ENCODE measurements around the gene THPO. TPM values are rescaled to one million over a fixed set of nuclear protein-coding genes. Genes with fewer than 3 reads are reported as not detected.
"Not testable (repeated sequence)": the region's sequence is repeated elsewhere in the genome, so short reads cannot be mapped to it uniquely, and the experiment has no call there.

The THPO gene
- polyA plus RNA-seq, 10 donors: 1.1 to 2.1 (median 1.6) TPM

DNA sequence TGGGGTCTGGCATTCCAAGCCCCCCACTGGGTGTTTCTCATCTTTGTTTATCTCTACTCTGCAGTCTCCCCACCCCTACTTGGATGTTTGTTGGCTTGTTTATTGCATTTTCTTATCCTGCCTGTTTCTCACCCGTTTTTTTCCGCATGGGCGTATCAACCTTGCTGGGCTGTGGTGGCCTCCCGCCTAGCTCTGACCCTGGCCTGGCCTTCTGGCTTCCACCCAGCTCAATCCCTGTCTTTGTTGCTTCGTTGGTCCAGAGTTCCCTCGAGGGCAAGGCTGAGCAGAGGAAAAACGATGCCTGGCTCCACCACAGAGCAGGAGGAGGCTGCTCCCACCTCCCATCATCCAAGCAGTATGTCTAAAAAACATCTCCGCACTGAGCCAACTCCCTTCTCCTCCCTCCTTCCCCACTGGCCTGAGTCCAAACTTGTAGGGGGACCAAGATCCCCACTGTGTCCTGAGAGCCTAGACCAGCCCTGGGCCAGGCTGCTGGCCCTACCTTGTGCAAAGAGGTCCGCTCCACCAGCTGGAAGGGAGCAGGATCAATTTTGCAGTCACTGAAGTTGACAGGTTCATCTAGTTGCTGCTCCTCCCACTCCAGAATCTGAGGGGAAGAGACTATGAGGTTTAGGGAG lies 26.4 kb downstream of the THPO start:
- no peak for DNase-seq

DNA sequence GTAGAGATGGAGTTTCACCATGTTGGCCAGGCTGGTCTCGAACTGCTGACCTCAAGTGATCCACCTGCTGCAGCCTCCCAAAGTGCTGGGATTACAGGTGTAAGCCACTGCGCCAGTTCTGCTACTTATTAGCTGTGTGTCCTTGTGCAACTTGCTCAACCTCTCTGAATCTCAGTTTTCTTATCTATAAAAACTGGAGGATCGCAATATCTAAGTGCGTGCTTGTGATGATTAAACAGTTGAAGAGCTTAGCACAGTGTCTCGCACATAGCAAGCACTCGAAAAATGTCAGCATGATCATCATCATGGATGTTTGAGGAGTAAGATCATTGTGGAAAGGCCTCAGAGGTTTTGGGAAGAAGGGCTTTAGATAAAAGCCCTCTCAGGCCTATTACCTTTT lies 27.4 kb downstream of the THPO start:
- no peak for DNase-seq

DNA sequence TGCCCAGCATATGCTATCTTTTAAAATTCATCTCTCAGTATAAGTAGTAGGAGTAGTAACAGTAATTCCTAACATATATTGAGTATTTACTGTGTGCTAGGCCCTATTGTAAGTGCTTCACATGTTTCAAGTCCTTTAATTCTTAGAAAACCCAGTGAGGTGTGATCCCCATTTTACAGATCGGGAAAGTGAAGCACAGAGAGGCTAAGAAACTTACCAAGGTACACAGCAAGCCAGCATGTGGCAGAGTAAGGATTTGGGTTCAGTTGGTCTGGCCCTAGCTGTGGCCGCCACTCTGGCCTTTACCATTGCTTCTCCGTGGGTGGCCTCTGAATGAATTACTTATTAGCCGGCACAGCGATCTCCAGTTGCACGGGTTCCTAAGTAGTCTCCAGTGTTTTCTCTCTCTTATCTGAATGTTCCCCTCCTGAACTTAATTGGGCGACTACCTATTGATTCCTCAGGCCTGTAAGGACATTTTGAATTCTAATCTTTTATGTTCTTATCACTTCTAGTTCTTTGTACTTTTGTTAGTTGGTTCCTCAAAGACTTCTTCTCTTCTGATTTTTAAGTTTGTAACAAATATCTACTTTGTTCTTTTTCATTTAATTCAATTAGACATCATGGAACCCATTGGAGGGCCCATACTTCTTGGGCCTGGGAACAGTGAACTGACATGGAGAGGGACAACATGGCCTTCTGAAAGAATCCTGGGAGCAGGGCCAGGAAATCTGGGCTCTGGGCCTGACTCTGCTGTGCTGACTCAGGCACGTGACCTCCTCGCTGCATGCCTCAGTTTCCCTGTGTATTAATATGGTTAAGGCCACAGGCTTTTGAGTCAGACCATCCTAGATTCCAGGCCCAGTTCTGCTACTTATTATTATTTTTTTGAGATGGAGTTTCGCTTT lies 28.2 kb downstream of the THPO start:
- DNase-seq: no peak

DNA sequence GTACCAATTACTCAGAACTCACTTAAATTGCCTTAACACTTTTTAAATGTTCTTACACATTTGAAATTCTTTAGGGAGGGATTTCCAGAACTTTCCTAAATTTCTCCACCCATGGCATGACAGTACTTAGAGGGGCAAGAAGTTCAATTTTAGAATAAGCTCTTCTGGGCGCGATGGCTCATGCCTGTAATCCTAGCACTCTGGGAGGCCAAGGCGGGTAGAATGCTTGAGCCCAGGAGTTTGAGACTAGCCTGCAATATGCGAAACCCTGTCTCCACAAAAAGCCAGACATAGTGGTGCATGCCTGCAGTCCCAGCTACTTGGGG lies 30.0 kb downstream of the THPO start:
- no peak for DNase-seq

DNA sequence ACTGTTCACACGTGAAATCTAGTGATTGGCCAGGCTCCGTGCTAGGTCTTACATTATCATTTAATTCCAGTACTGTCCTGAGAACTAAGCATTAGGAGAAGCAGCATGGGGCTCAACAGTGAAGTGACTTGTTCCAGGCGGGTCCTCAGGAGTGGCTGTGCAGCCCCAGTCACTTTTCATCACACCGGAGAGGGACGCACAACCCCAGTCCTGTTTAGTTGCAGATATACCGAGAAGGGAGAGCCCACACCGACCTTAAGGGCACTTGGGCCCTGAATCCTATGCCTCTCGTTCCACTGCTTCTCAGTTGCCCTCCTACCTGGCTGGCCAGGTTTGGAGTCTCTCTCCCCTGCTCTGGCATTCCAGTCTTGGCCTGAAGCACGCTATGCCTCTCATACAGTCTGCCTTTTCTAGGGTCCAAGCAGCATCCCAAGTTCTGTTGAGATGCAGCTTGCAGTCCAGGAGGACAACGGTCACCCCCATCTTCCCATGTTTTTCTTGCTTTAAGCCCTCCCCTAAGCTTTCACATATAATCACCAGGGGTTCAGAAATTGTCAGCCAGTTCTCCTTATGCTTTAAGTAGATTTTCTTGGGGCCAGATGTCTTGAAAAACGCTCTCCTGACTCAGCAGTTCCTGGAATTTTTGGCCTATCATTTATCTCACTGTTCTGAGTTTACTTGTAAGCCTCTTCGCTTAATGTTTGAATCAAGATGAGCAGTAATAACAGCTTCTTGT lies 30.5 kb downstream of the THPO start:
- DNase-seq: peak; percentile 33 to 79 (median 54)

DNA sequence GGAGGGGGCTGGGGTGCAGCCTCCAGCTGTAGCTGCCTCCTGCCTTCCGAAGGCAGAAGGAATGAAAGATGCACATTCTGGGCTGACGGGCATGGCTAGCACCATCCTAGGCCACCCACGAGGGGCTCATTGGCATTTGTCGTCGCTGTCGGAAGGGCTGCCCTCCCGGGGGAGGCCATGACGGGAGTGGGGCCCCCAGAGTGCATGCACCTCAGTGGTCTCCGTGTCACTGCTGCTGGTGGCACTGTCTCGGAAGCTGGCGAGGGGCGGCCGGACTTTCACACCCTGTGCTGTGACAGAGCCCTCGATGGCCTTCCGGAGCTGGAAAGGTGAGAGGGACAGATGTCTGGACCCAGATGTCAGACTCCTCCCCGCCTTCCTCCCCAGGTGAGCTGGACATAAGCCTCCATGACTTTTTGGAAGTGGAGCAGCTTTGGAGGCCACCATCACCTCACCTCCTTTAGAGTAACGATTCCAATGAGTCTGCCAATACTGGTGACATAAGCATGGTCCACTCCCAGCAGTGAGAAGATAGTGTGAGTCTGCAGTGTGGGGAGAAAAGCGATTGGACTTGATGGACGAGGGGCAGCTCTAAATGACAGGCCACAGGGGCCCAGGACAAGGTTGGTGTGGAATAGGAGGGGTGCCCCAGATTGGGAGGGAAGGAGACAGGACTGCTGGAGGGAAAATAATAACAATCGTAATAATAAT lies 31.4 kb downstream of the THPO start:
- DNase-seq: no peak

DNA sequence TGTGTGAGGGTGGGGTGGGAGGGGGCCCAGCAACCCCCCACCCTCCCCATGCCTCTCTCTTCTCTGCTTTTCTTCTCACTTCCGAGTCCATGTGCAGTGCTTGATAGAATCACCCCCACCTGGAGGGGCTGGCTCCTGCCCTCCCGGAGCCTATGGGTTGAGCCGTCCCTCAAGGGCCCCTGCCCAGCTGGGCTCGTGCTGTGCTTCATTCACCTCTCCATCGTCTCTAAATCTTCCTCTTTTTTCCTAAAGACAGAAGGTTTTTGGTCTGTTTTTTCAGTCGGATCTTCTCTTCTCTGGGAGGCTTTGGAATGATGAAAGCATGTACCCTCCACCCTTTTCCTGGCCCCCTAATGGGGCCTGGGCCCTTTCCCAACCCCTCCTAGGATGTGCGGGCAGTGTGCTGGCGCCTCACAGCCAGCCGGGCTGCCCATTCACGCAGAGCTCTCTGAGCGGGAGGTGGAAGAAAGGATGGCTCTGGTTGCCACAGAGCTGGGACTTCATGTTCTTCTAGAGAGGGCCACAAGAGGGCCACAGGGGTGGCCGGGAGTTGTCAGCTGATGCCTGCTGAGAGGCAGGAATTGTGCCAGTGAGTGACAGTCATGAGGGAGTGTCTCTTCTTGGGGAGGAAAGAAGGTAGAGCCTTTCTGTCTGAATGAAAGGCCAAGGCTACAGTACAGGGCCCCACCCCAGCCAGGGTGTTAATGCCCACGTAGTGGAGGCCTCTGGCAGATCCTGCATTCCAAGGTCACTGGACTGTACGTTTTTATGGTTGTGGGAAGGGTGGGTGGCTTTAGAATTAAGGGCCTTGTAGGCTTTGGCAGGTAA lies 32.5 kb downstream of the THPO start:
- peak in 1 of 3 donors; percentile 32 for DNase-seq

DNA sequence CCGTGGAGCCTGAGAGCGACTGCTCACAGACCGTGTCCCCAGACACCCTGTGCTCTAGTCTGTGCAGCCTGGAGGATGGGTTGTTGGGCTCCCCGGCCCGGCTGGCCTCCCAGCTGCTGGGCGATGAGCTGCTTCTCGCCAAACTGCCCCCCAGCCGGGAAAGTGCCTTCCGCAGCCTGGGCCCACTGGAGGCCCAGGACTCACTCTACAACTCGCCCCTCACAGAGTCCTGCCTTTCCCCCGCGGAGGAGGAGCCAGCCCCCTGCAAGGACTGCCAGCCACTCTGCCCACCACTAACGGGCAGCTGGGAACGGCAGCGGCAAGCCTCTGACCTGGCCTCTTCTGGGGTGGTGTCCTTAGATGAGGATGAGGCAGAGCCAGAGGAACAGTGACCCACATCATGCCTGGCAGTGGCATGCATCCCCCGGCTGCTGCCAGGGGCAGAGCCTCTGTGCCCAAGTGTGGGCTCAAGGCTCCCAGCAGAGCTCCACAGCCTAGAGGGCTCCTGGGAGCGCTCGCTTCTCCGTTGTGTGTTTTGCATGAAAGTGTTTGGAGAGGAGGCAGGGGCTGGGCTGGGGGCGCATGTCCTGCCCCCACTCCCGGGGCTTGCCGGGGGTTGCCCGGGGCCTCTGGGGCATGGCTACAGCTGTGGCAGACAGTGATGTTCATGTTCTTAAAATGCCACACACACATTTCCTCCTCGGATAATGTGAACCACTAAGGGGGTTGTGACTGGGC lies 33.3 kb downstream of the THPO start:
- no peak for DNase-seq

DNA sequence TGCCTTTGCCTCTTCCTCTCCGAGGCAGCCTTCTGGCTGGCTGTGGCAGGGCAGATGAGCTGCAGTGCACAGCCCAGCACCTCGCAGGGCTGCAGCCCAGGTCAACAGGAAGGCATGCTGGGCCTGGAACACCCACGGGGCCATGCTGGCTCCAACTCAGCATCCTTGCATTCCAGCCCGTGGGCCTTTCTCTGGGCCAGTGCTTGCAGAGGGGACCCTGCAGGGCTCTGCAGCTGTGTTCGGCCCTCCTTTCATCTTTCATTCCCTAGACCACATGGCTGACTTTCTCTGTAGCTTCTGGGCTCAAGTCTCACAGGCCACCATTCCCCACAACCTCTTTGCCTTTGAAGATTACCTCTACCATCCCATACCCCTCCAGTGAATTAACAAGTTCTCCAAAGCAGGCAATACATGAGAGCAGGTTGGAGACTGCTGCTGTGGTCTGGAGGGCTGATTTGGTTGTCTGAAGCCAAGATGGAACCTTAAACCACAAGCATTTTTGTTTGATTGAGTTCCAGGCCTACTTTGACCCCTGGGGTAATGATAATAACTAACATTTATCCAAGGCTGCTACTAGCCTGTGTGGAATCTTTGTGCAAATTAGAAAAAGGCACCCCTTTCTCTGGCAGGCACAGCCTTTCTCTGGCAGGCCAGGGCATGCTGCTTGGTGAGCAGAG lies 34.7 kb downstream of the THPO start:
- DNase-seq: no peak

DNA sequence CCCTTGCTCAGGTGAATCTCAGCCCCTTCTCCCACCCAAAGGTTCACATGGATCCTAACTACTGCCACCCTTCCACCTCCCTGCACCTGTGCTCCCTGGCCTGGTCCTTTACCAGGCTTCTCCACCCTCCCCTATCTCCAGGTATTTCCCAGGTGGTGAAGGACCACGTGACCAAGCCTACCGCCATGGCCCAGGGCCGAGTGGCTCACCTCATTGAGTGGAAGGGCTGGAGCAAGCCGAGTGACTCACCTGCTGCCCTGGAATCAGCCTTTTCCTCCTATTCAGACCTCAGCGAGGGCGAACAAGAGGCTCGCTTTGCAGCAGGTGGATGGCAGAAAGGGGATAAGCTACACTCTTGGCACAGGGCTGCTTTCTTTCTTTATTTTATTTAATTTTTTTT lies 36.1 kb downstream of the THPO start:
- no peak for DNase-seq

DNA sequence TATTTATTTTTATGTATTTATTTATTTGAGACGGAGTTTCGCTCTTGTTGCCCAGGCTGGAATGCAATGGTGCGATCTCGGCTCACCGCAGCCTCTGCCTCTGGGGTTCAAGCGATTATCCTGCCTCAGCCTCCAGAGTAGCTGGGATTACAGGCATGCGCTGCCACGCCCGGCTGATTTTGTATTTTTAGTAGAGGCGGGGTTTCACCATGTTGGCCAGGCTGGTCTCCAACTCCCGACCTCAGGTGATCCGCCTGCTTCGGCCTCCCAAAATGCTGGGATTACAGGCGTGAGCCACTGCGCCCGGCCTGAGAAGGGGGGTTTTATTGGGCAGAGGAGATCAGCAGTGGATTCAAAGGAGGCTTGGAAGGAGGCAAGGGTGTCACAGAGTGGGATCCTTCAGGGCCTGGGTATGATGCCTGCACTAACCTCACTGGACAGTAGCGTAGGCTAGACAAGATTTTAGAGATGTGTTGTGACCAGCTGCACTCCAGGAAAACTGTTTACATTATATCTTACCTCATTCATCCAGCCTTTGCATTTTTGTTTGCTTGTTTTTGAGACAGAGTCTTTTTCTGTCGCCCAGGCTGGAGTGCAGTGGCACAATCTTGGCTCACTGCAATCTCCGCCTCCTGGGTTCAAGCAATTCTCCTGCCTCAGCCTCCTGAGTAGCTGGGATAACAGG lies 38.4 kb downstream of the THPO start:
- not testable (repeated sequence) for DNase-seq

DNA sequence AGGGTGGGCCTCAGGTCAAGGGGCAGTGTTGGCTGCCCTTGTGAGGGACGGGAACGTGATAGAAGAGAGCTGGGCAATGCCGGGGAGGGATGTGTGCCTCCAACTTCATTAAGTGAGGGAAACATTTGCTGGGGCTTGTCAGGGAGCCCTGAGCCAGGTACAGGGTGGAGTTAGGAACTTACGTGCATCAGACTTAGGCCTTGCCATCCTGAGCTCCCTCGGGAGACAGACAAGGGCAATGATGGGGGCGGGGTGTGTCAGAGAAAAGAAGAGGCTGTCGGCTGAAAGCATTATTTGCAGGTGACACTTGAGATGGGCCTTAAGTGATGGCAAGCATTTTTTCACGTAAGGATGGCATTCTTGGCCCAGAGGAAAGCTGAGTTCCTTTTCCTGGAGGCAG lies 39.0 kb downstream of the THPO start:
- DNase-seq: no peak

DNA sequence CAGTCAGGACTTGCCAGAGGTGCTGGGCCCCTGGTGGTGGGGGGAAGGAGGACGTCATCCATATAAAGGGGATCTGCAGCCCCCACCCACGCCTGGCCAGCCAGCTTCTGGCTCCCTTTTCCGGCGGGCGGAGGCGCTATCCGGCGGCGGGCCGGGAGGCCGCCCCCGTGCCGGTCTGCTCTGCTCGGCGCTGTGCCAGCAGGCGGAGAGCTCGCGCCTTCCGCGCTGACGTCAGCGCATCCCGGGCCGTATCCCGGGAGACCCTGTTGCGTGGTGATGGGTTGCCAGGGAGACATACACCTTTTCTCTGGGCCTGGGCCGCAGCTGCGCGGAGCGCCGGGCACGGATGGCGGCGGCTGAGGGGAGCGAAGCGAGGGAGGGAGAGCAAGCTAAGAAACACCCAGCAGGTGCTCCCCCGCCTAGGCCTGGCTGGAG lies 39.5 kb downstream of the THPO start:
- DNase-seq: peak; percentile 75 to 95 (median 93)

DNA sequence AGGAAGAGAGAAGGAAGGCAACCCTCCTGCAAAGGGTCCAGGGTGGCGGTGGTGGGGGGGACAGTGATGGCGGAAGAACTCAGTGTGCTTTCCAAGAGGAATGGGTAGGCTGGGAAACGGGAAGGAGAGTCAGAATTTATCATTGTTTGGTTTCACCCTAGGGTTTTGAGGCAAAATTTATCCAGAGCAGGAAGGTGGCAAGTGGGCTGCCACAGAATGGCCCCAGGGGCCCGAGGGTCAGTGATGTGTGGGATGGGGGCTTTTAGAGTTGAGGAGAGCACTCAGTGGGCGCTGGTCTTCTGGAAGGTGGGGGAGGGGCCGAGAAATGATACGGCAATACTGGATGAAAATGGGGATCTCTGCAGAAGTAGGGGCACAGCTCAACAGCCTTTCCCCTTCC lies 40.0 kb downstream of the THPO start:
- no peak for DNase-seq

DNA sequence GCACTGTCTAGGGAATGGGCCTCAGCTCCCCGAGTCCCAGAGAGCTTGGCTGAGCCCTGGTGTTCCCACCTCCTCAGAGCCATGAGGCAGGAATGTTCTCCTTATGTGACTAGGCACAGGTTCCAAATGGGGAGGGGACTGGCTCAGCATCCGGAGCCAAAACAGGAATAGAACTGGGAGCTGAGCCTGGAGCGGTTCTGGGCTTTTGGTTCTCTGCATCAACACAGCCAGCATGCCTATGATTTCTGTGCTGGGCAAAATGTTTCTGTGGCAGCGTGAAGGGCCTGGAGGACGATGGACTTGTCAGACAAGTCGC lies 40.6 kb downstream of the THPO start, which contains the start of gene FAM131A:
Gene FAM131A (plus strand): TSS at position 202 of the 316 bp plus-strand sequence. CDS start 31 bp downstream, at position 233.
- peak; percentile 49 to 92 (median 88) for DNase-seq

DNA sequence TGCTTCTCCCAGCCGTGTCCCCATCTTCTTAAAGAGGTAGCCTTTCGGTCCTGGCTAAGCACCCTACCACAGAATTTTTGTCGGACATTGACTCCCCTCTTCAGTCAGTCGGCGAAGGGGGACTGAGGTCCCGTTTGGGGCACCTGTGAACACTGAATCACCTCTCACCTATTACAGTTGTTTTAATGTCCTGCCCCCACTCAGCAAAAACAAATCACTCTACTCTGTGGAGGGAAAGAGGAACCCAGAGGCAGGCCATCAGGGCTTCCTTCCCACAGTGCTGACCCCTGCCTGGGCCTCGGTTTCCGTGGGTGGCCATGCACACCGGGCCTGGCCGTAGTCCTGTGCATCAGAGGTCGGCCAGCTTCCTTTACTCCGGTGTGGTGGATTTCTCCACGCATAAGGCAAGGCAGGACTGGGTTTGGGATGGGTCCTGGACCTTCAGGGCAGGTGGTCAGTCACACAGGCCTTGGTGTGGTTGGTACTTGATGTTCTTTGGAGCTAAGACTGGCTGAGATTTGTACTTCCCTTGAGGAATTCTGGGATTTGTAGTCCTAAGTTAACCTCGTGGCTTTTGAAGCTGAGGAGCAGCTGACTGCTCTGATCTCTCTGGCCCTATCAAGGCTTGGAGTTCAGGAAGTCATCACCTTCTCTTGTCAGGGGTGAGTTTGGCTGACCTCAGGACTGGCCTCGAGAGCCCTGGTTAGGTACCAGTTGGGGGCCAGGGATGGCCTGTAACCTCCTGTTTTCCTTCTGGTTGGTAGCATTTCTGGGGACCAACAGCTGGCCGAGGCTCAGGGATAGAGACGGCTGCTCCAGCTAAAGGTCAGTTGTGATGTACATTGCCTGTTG lies 41.2 kb downstream of the THPO start:
- peak in 2 of 3 donors; percentile 68 to 92 for DNase-seq

DNA sequence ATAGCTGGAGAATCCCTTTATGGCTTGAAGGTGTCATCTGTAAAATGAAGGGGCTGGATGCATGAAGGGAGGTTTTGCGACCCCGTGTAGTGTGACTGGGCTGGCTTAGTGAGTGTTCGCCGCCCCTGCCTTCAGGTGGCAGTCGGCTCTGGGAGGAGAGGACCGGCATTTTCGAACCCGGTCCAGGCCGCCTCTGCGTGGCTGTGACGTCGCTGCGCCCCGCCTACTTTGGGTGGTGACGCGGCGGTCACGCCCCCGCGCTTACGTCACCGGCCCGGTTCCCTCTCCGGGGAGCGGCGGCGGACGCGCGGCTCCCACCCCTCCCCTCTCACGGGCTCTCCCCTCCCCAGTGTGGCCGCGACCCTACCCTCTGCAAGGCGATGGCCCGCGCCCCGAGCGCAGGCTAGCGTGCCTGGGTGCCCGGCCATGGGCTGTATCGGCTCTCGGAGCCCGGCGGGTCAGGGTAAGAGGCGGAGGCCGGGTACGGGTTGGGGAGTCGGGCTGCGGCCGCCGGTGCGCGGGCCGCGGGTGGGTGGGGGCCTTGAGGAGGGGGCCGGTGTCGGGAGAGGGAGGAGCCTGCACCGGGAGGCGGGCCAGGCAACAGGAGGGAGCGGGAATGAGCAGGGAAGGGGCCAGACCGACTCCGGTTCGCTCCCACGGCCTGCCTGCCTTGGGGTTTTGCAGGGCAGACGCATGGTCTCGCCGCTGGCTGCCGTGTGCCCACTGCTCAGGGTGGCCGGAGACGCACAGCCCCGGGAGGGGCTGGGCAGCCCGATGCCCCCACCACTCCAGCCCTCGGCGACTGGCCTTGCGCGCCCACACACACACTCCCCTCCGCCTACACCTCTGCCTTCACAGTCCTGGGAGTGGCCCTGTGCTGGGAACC lies 42.1 kb downstream of the THPO start:
- peak; percentile 70 to 94 (median 90) for DNase-seq

Data from muscle of back (tissue), 11 donors.